NCI-H446 (cell line): ENCODE data around the gene NBPF26.
A peak's percentile ranks its signal among the peaks of the same experiment; 100 is the strongest.
"Not testable (repeated sequence)": the region's sequence is repeated elsewhere in the genome, so short reads cannot be mapped to it uniquely, and the experiment has no call there.

ENCODE experiments used
- DNase-seq, 2 experiments: peaks; one replicate each; lab custom pipeline; 2025; lab: John Stamatoyannopoulos, UW

NBPF26 gene

GRCh38 chr1:120723715-120724402 lies at the start of gene NBPF26:
Gene NBPF26 (plus strand): TSS chr1:120723945.
- not testable (repeated sequence) for DNase-seq

- DNase-seq = not testable (repeated sequence)
These were observed 43.5 kb upstream of the NBPF26 start for GRCh38 chr1:120680106-120680819.

- not testable (repeated sequence) for DNase-seq
These were observed 42.8 kb upstream of the NBPF26 start for GRCh38 chr1:120680938-120681337.

- DNase-seq = not testable (repeated sequence)
These were observed 39.3 kb upstream of the NBPF26 start for GRCh38 chr1:120684397-120684796.

- DNase-seq = not testable (repeated sequence)
These were observed 38.1 kb upstream of the NBPF26 start for GRCh38 chr1:120685622-120686021.

GRCh38 chr1:120687250-120687649 lies 36.5 kb upstream of the NBPF26 start:
- not testable (repeated sequence) for DNase-seq

GRCh38 chr1:120700807-120701562 lies 22.8 kb upstream of the NBPF26 start:
- not testable (repeated sequence) for DNase-seq

GRCh38 chr1:120723358-120723714 lies 409 bp upstream of the NBPF26 start:
- DNase-seq = not testable (repeated sequence)

GRCh38 chr1:120724507-120724906 lies 762 bp downstream of the NBPF26 start:
- DNase-seq = not testable (repeated sequence)

- not testable (repeated sequence) for DNase-seq
These were observed 5.1 kb downstream of the NBPF26 start for GRCh38 chr1:120728811-120729210.

- DNase-seq = not testable (repeated sequence)
These were observed 45.3 kb downstream of the NBPF26 start for GRCh38 chr1:120769090-120769489.

GRCh38 chr1:120805452-120805851 lies 81.7 kb downstream of the NBPF26 start:
- DNase-seq = not testable (repeated sequence)

- DNase-seq = not testable (repeated sequence)
These were observed 88.1 kb downstream of the NBPF26 start for GRCh38 chr1:120811822-120812221.

- not testable (repeated sequence) for DNase-seq
These were observed 101.3 kb downstream of the NBPF26 start for GRCh38 chr1:120825051-120825450.

GRCh38 chr1:120826623-120827022 lies 102.9 kb downstream of the NBPF26 start:
- DNase-seq = not testable (repeated sequence)

- DNase-seq = peak in 1 of 2 experiments; percentile 36
These were observed 120.6 kb downstream of the NBPF26 start for GRCh38 chr1:120844186-120844944.

- DNase-seq = not testable (repeated sequence)
These were observed 121.2 kb downstream of the NBPF26 start for GRCh38 chr1:120844945-120845330.

- DNase-seq = not testable (repeated sequence)
These were observed 125.9 kb downstream of the NBPF26 start for GRCh38 chr1:120849400-120850286.

- DNase-seq = peak; percentile 81 to 85
These were observed 126.5 kb downstream of the NBPF26 start for GRCh38 chr1:120850287-120850536.

GRCh38 chr1:120850537-120851421 lies 127.0 kb downstream of the NBPF26 start:
- DNase-seq = peak; percentile 81 to 87
